HFFc6 (cell line): ENCODE results near the gene TNFRSF11A. TPM values are rescaled to one million over a fixed set of nuclear protein-coding genes. Genes with fewer than 3 reads are reported as not detected.

Experiments
- DNase-seq: peaks from one replicate; pipeline ENCODE4 v3.0.0-alpha.2; 2018
- H3K27ac Mint-ChIP-seq: 2 replicates; pipeline ENCODE4 v1.8.0; 2020; ENCODE audit warnings: mild to moderate bottlenecking, mixed read lengths
- H3K27me3 Mint-ChIP-seq: 2 replicates; pipeline ENCODE4 v1.8.0; 2021; ENCODE audit warnings: mild to moderate bottlenecking, moderate library complexity, mixed read lengths; ENCODE audit not compliant: insufficient read depth
- H3K36me3 Mint-ChIP-seq: 2 replicates; pipeline ENCODE4 v1.8.0; 2021; ENCODE audit warnings: low read depth, mixed read lengths
- H3K4me1 Mint-ChIP-seq: 2 replicates; pipeline ENCODE4 v1.8.0; 2020; ENCODE audit warnings: low read depth, mixed read lengths
- H3K4me3 Mint-ChIP-seq: 2 replicates; pipeline ENCODE4 v1.8.0; 2020; ENCODE audit warnings: mild to moderate bottlenecking, moderate library complexity, mixed read lengths
- H3K9me3 Mint-ChIP-seq: 2 replicates; pipeline ENCODE4 v1.8.0; 2020; ENCODE audit warnings: mild to moderate bottlenecking, mixed read lengths
- CTCF ChIP-seq: fragments of 200-600 bp; sonication (generic); IDR thresholded peaks from 2 replicates; pipeline ENCODE4 v1.5.0; 2021; ENCODE audit warnings: antibody characterized with exemption, mild to moderate bottlenecking
- total RNA-seq, 6 experiments: library from RNA; stranded (reverse); fragmentation: NEBNext Ultra II Directional; extraction: Animal tissue kit (Norgen Biotek cat#: 25700); gene quantifications; 2 replicates in 1 of 6; 3 replicates in 5 of 6; pipeline ENCODE4 v1.2.3, GENCODE V29; 2021

TNFRSF11A gene
- total RNA-seq, 6 experiments from 2014 or later: 0.05 TPM; not detected in 5

DNA sequence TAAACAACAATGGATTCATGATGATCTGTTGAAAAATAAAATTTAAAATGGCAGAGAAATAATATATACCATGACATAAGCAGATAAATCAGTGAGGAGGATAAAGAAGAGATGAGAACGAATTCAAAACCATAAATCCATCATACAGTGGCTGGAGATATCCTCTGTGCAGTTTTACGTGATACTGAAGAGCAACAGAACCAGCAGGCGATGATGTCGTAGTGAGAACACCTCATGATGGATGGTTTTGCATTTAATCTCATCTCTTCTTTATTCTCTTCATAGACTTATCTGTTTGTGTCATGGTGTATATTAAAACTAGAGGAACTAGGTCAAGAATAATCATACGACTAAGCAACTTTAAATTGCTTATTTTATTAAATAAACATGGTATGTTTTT is 56.3 kb downstream of the TNFRSF11A start:
- peaks cover 11% of the 10 kb centered on the region for H3K27me3 Mint-ChIP-seq

DNA sequence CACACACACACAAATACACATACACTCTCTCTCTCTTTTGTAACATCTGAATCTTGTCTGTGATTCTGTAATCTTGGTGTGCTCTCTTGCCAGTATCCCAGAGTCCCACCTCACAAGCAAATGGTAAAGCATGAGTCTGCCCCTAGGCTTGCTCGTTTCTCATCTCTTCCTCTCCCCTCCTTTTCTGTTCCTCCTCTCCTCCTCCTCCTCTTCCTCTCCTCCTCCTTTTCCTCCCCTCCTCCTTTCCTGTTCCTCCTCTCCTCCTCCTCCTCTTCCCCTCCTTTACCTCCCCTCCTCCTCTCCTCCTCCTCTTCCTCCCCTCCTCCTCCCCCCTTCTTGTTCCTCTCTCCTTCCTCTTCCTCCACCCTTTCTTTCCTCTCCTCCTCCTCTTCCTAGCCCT is 59.0 kb downstream of the TNFRSF11A start:
- H3K27ac Mint-ChIP-seq: no peak overlapping the region

More for the DNA sequence above, 56.3 kb downstream of the TNFRSF11A start:
- TF ChIP-seq CTCF: no peak
- no peak for DNase-seq
- Mint-ChIP-seq H3K27ac (no peak overlapping the region), H3K4me1 (peaks cover 5% of the 10 kb centered on the region; the same call in 1 of the 2 replicates), H3K9me3 (no peaks in the 10 kb centered on the region), H3K36me3 (no peaks in the 10 kb centered on the region), H3K4me3 (no peak overlapping the region)

DNA sequence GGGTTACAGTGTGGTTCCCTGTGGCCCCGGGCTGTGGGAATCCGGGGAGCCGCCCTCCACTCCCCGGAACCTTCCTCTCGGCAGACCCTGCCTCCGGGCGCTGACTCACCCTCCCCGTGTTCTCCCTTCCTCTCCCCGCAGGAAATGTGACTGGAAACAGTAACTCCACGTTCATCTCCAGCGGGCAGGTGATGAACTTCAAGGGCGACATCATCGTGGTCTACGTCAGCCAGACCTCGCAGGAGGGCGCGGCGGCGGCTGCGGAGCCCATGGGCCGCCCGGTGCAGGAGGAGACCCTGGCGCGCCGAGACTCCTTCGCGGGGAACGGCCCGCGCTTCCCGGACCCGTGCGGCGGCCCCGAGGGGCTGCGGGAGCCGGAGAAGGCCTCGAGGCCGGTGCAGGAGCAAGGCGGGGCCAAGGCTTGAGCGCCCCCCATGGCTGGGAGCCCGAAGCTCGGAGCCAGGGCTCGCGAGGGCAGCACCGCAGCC is 59.5 kb downstream of the TNFRSF11A start:
- TF ChIP-seq CTCF: no peak
- no peak overlapping the region for H3K4me3 Mint-ChIP-seq
- H3K4me1 Mint-ChIP-seq: peaks cover 10% of the 10 kb centered on the region; the same call in 1 of the 2 replicates
- H3K36me3 Mint-ChIP-seq: no peaks in the 10 kb centered on the region
- no peak overlapping the region for H3K27ac Mint-ChIP-seq
- DNase-seq: no peak
- H3K9me3 Mint-ChIP-seq: no peaks in the 10 kb centered on the region
- peaks cover 13% of the 10 kb centered on the region for H3K27me3 Mint-ChIP-seq

More for the DNA sequence above, 59.0 kb downstream of the TNFRSF11A start:
- H3K27me3 Mint-ChIP-seq: peaks cover 11% of the 10 kb centered on the region
- TF ChIP-seq CTCF: no peak
- no peak overlapping the region for H3K4me3 Mint-ChIP-seq
- peaks cover 10% of the 10 kb centered on the region; the same call in 1 of the 2 replicates for H3K4me1 Mint-ChIP-seq
- no peaks in the 10 kb centered on the region for H3K36me3 Mint-ChIP-seq
- H3K9me3 Mint-ChIP-seq: no peaks in the 10 kb centered on the region
- no peak for DNase-seq

- no peak for DNase-seq
- H3K27me3 Mint-ChIP-seq: peaks cover 21% of the 10 kb centered on the region
- H3K4me1 Mint-ChIP-seq: peaks cover 10% of the 10 kb centered on the region; the same call in 1 of the 2 replicates
- no peaks in the 10 kb centered on the region for H3K36me3 Mint-ChIP-seq
- H3K27ac Mint-ChIP-seq: no peak overlapping the region
- no peak overlapping the region for H3K4me3 Mint-ChIP-seq
- no peak for TF ChIP-seq CTCF
- no peaks in the 10 kb centered on the region for H3K9me3 Mint-ChIP-seq
These were observed 61.0 kb downstream of the TNFRSF11A start for GRCh38 chr18:62386091-62386490.

DNA sequence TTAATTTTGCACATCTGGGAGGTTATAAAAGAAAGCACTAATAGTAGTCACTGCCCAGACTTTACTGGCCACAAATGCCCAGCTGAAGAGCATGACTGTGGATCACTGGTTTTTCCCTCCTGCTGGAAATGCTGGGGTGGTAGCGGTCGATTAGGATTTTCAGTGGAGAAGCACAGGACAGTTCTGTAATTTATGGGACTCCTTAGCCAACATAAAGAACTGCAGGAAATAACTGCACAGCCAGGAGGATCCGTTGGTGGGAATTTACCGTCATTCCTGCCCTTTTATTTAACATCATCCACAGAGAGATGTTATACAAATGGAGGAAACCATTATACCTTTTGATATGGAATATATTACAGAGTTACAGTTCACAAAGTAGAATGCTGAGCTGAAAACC is 61.5 kb downstream of the TNFRSF11A start:
- Mint-ChIP-seq H3K27ac (no peak overlapping the region), H3K4me3 (no peak overlapping the region), H3K36me3 (no peaks in the 10 kb centered on the region), H3K9me3 (no peaks in the 10 kb centered on the region), H3K4me1 (peaks cover 10% of the 10 kb centered on the region; the same call in 1 of the 2 replicates), H3K27me3 (peaks cover 24% of the 10 kb centered on the region)
- no peak for TF ChIP-seq CTCF
- DNase-seq: no peak

DNA sequence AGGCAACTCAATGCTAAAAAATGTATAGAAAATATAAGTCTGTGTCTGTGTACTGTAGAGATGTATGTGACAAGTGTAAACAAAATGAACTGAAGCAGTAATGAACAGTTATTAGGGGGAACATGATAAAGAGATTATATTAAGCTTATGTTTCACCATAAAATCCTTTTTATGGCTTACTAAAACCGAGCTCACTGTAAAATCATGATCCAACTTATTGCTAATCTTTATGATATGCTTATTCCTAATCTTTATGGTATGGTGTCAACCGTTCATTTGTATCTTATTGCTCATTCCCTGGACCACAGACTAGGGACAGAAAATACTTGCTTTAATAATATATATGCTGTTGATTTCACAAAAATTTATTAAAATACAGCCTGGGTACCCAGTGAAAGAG is 62.1 kb downstream of the TNFRSF11A start:
- peaks cover 29% of the 10 kb centered on the region for H3K27me3 Mint-ChIP-seq

More for the DNA sequence above, 62.1 kb downstream of the TNFRSF11A start:
- Mint-ChIP-seq H3K36me3 (no peaks in the 10 kb centered on the region), H3K4me1 (peaks cover 10% of the 10 kb centered on the region; the same call in 1 of the 2 replicates), H3K9me3 (no peaks in the 10 kb centered on the region), H3K4me3 (no peak overlapping the region), H3K27ac (no peak overlapping the region)
- no peak for TF ChIP-seq CTCF
- DNase-seq: no peak
